Fibroblast of the aortic adventitia (primary cell): ENCODE data around the gene VIPR2. TPM values are rescaled to one million over a fixed set of nuclear protein-coding genes. Genes with fewer than 3 reads are reported as not detected.

Experiments used
- DNase-seq: peaks from one replicate; pipeline ENCODE4 v3.0.0-alpha.2; 2010; ENCODE audit warnings: low read depth
- H3K4me3 ChIP-seq: 2 replicates; pipeline ENCODE4 v1.5.1; 2011; ENCODE audit warnings: low read depth, mild to moderate bottlenecking, control low read depth, low read length, moderate library complexity
- total RNA-seq: library from RNA; depleted of rRNA; stranded (reverse); fragments of >200 nt; gene quantifications from 2 replicates; pipeline ENCODE4 v1.2.3, GENCODE V29; 2012; ENCODE audit warnings: low replicate concordance
- TF ChIP-seq, protein P1 (sequence below): IDR thresholded peaks from 2 replicates; pipeline ENCODE4 v1.5.1; 2011; ENCODE audit warnings: mild to moderate bottlenecking, low read length, control low read depth, inconsistent platforms; ENCODE audit not compliant: insufficient read depth

Gene VIPR2
- total RNA-seq, 1 donor, result not detected

- no peak for DNase-seq
- H3K4me3 ChIP-seq, result no peak overlapping the region
- TF ChIP-seq, protein P1, sequence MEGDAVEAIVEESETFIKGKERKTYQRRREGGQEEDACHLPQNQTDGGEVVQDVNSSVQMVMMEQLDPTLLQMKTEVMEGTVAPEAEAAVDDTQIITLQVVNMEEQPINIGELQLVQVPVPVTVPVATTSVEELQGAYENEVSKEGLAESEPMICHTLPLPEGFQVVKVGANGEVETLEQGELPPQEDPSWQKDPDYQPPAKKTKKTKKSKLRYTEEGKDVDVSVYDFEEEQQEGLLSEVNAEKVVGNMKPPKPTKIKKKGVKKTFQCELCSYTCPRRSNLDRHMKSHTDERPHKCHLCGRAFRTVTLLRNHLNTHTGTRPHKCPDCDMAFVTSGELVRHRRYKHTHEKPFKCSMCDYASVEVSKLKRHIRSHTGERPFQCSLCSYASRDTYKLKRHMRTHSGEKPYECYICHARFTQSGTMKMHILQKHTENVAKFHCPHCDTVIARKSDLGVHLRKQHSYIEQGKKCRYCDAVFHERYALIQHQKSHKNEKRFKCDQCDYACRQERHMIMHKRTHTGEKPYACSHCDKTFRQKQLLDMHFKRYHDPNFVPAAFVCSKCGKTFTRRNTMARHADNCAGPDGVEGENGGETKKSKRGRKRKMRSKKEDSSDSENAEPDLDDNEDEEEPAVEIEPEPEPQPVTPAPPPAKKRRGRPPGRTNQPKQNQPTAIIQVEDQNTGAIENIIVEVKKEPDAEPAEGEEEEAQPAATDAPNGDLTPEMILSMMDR, result no peak
These were observed 80.4 kb downstream of the VIPR2 start for GRCh38 chr7:159064121-159064815.

- TF ChIP-seq, protein P1, result no peak
- DNase-seq, result no peak
- H3K4me3 ChIP-seq, result no peak overlapping the region
These were observed 81.4 kb downstream of the VIPR2 start for GRCh38 chr7:159063046-159063840.

- TF ChIP-seq, protein P1, result no peak
- no peak overlapping the region for H3K4me3 ChIP-seq
- no peak for DNase-seq
These were observed 82.1 kb downstream of the VIPR2 start for GRCh38 chr7:159062569-159062968.

DNA sequence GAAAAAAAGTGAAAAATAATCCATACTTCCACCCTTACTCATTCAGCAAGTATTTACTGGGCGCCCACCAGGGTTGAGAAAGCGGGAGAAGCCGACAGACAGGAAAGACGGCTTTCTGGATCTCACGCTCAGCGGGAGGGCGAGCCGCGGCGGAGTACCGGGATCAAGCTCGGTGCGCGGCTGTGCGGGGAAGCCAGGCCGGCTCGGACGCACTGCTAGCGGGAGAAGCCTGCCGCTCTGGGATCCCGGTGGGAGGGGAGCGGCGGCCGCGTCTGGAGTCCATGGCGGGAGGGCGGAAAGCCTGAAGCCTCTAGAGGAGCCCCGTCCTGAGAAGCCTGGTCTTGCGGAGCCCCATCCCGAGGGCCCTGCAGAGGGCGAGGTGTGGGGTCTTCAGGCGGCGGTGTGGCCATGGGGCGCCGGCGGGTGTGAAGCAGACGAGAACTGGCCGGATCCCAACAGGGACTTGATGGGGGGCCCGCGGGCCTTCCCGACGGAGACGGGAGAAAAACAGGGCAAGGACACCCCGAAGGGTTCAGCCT, 82.9 kb downstream of the VIPR2 start:
- TF ChIP-seq, protein P1, result no peak
- no peak for DNase-seq
- no peak overlapping the region for H3K4me3 ChIP-seq

GRCh38 chr7:159061209-159061608, 83.5 kb downstream of the VIPR2 start:
- TF ChIP-seq, protein P1, result no peak
- no peak for DNase-seq
- H3K4me3 ChIP-seq, result no peak overlapping the region

DNA sequence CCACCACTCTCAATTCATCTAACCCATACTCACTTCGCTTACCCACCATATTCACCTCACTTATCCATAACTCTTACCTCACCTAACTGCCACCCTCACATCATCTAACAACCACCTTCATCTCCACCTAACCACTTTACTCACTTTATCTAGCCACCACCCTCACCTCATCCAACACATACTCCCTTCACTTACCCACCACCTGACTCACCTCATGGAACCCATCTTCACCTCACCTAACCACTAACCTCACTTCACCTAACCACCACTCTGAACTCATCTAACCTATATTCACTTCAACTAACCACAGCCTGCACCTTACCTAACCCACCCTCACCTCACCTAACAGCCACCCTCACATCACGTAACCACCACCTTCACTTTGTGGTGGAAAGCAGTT, 84.2 kb downstream of the VIPR2 start:
- no peak for DNase-seq
- H3K4me3 ChIP-seq, result no peak overlapping the region
- TF ChIP-seq, protein P1, result no peak
